LNCAP (cell line): ENCODE results near the gene PARD3B.

Source experiments
- TF ChIP-seq, protein P1 (sequence below): fragments of 450-650 bp; IDR thresholded peaks from 2 replicates; pipeline ENCODE4 v1.5.1; 2017; ENCODE audit warnings: mild to moderate bottlenecking

Gene PARD3B

DNA sequence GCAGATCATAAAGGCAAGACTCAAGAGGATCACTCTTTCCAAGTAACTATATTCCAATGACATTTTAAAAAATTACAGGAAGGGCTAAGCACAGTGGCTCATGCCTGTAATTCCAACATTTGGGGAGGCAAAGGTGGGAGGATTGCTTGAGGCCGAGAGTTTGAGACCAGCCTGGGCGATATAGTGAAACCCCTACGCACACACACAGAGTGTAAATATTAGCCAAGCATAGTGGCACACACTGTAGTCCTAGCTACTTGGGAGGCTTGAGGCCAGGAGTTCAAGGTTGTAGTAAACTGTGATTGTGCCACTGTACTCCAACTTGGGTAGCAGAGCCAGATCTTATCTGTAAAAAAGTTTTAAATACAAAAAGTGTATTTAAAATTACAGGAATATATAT is 686.8 kb downstream of the PARD3B start:
- TF ChIP-seq, protein P1, sequence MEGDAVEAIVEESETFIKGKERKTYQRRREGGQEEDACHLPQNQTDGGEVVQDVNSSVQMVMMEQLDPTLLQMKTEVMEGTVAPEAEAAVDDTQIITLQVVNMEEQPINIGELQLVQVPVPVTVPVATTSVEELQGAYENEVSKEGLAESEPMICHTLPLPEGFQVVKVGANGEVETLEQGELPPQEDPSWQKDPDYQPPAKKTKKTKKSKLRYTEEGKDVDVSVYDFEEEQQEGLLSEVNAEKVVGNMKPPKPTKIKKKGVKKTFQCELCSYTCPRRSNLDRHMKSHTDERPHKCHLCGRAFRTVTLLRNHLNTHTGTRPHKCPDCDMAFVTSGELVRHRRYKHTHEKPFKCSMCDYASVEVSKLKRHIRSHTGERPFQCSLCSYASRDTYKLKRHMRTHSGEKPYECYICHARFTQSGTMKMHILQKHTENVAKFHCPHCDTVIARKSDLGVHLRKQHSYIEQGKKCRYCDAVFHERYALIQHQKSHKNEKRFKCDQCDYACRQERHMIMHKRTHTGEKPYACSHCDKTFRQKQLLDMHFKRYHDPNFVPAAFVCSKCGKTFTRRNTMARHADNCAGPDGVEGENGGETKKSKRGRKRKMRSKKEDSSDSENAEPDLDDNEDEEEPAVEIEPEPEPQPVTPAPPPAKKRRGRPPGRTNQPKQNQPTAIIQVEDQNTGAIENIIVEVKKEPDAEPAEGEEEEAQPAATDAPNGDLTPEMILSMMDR = no peak

DNA sequence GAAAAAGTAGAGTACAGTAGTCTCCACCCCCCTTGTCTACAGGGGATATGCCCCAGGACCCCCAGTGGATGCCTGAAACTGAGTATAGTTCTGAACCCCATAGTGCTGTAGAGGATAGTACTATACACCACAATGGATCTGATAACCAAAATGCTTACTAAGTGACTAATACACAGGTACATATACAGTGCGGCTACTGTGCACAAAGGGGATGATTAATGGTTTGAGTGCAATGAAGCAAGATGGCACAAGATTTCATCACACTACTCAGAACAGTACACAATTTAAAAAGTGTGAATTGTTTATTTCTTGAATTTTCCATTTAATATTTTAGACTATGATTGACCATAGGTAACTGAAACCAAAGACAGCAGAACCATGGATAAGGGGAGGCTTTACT is 690.2 kb downstream of the PARD3B start:
- TF ChIP-seq, protein P1 = no peak

DNA sequence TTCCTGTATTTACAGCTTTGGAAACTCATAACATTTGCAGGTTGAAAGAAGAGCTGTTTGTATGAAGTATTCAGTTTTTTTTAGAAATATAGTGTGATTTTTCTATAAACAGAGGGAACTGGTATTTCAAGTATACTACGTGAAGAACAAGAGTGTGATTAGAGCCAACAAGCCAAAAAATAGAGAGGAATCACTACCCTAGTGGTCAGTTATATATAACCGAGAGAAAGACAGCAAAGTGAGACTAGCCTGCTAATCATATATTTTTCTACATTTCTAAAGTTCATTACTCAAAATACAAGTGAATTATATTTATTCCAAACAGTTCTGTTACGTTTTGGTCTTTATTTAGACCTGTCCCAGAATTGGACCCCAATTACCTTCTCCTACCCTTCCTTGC is 692.2 kb downstream of the PARD3B start:
- TF ChIP-seq, protein P1 = no peak

DNA sequence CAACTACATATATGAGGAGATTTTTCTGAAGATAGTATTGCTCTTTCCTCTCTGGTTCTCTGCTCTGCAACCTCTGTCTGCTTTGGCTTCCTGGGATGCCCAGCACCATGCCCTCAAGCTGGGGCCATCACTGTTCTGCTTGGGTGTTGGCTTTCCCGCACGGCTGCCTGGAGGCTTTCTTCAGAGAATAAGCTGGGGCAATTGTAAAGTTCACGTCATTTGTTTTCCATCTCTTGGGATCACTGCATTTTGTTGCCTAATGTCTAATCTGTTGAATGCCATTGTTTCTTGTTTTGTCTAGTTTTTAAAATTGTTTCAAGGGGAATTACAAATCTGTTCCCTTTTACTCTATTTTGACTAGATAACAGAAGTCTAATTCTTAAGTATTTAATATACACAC is 699.7 kb downstream of the PARD3B start:
- TF ChIP-seq, protein P1 = no peak

DNA sequence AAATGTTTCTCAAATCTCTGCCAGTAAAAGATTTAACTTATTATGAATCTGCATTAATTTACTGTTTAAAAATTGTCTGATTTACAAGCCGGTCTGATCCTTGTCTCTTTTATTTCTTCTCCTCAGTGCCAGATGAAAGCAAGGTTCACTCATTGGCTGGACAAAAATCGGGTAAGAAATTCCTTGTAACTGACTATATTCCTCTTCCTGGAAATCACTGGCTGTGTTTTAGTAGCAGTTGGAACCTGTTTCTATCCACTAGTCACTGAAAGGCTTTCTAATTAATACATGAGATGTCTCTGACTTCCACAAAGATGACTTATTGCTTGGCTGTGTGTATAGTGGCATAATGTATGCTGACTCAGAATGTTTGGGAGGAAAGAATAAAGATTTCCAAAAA is 700.4 kb downstream of the PARD3B start:
- TF ChIP-seq, protein P1 = no peak

DNA sequence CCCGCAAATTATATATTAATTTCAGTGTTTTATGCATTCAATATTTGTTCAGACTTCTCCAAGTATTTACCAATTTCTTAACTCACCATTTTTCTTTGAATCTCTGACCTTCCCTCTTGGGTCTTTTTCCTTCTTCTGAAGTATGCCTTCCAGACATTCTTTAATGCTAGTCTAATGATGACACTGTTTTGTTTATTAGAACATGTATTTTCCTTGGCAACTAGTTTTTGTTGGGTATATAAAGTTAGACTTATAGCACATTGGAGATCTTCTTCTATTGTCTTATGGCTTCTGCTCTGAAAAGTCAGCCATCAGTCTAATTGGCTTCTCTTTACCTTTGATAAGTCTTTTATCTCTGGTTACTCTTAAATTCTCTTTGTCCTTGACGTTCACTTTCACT is 713.8 kb downstream of the PARD3B start:
- TF ChIP-seq, protein P1 = no peak

DNA sequence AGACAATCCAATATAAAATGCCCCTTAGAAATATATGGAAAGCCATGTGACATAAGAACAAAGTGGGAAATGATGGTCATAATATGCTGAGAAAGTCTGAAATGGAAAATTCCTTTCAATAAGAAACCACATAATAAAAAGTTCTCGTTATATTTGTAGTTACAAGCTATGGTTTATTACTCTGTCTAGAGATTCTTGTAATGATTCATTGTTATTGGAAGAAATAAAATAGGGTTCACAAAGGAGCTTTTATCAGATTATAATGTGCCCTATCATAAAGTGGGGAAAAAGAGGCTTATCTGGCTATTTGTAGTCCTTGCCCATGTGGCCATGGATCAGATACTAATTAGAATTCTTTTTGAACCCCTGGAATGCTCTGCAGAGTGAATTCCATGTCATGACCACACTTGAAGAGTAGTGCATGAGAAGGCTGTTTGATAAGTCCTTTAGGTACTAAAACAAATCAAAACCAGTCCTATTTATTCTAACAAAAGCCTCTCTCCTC is 716.3 kb downstream of the PARD3B start:
- TF ChIP-seq, protein P1 = no peak

DNA sequence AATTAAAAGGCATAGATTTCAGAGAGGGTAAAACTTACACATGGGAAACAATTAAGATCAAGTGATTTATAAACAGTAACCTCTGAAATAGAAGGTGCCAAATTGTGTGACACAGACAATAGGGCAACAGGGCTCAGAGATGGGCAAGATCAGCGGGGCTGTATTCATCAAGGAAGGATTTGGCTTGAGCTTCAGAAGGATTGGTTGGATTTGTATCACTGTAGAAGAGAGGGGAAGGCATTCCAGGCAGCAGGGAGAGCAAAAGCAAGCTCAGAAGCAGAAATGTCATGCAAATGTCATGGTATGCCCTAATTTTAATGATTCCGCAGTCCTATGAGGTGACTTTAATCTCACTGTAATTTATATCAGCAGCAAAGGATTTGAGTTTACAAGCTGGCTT is 722.0 kb downstream of the PARD3B start:
- TF ChIP-seq, protein P1 = no peak
